Natural killer cell (primary cell): Measurements from ENCODE around the gene CDK14. TPM values are rescaled to one million over a fixed set of nuclear protein-coding genes. Genes with fewer than 3 reads are reported as not detected.

Source experiments
- ATAC-seq, 3 donors: fragments of 150-1000 bp in 2 of 3; fragments of 200-7000 bp in 1 of 3; cut with Tn5 transposase; 1 replicate in 1 of 3; 2 replicates in 2 of 3; pipeline ENCODE4 v1.10.0; 2021; ENCODE audit warnings: mild to moderate bottlenecking in 2 of 3, moderate library complexity in 2 of 3
- DNase-seq, 2 donors: peaks; one replicate each; pipeline versions ENCODE4 v3.0.0 to v3.0.0-alpha.2; 2013 to 2021; ENCODE audit warnings: mixed read lengths in 1 of 2
- H3K27ac ChIP-seq: one replicate; pipeline ENCODE4 v1.5.1; 2013; ENCODE audit warnings: mild to moderate bottlenecking, low read length
- H3K27me3 ChIP-seq: one replicate; pipeline ENCODE4 v1.6.1; 2013; ENCODE audit warnings: low read length; ENCODE audit not compliant: control insufficient read depth, insufficient read depth
- H3K36me3 ChIP-seq: one replicate; pipeline ENCODE4 v1.6.1; 2013; ENCODE audit warnings: low read length; ENCODE audit not compliant: control insufficient read depth, insufficient read depth
- H3K4me1 ChIP-seq: one replicate; pipeline ENCODE4 v1.6.1; 2013; ENCODE audit warnings: low read length; ENCODE audit not compliant: control insufficient read depth, insufficient read depth
- H3K4me3 ChIP-seq: one replicate; pipeline ENCODE4 v1.5.1; 2013; ENCODE audit warnings: low read length
- H3K9me3 ChIP-seq: one replicate; pipeline ENCODE4 v1.6.1; 2013; ENCODE audit warnings: low read length; ENCODE audit not compliant: control insufficient read depth, insufficient read depth
- H3K27ac Mint-ChIP-seq, 2 donors: one replicate each; pipeline ENCODE4 v1.8.0; 2022; ENCODE audit warnings: mild to moderate bottlenecking in 2 of 2, mixed read lengths in 2 of 2, moderate library complexity in 1 of 2
- H3K27me3 Mint-ChIP-seq, 2 donors: one replicate each; pipeline ENCODE4 v1.8.0; 2022; ENCODE audit warnings: low read depth in 2 of 2, mixed read lengths in 2 of 2
- H3K36me3 Mint-ChIP-seq: one replicate; pipeline ENCODE4 v1.8.0; 2022; ENCODE audit warnings: mixed read lengths
- H3K4me1 Mint-ChIP-seq, 2 donors: one replicate each; pipeline ENCODE4 v1.8.0; 2022; ENCODE audit warnings: mixed read lengths in 2 of 2
- H3K4me3 Mint-ChIP-seq: one replicate; pipeline ENCODE4 v1.8.0; 2022; ENCODE audit warnings: mild to moderate bottlenecking, moderate library complexity, mixed read lengths
- H3K9me3 Mint-ChIP-seq, 2 donors: one replicate each; pipeline ENCODE4 v1.8.0; 2022; ENCODE audit warnings: mixed read lengths in 2 of 2
- CTCF ChIP-seq: fragments of 200-600 bp; IDR thresholded peaks from one replicate; pipeline ENCODE4 v1.8.0; 2022; ENCODE audit warnings: antibody characterized with exemption
- WGBS: methylation state at CpG from one replicate; pipeline ENCODE4 v1.1.7; 2013; ENCODE audit warnings: missing lambda C conversion rate; ENCODE audit not compliant: insufficient coverage; 5-methylcytosine and 5-hydroxymethylcytosine counted together
- intact Hi-C: fragments of 100-400 bp; cut with micrococcal nuclease; formaldehyde crosslinking; loops from one replicate; pipeline ENCODE4 v1.14.2; 2022
- total RNA-seq, 4 donors: library from RNA; stranded (reverse); fragments of 120-200 nt in 1 of 4; gene quantifications; one replicate each; pipeline versions ENCODE4 v1.2.3 to v1.2.4, GENCODE V29; 2013 to 2022

CDK14 gene
- total RNA-seq, 3 donors from 2014 or later (not counting 1 experiment from before 2014, with no cell fraction given) = 1.2 to 12.5 (median 1.9) TPM

GRCh38 chr7:91020636-91021385, 424.7 kb downstream of the CDK14 start:
- Mint-ChIP-seq H3K4me1 (no peaks in the 10 kb centered on the region), H3K4me3 (no peak overlapping the region), H3K27ac (no peak overlapping the region), H3K9me3 (peaks cover 4 to 5% of the 10 kb centered on the region in 2 donors), H3K27me3 (no peaks in the 10 kb centered on the region), H3K36me3 (no peaks in the 10 kb centered on the region)
- Histone ChIP-seq H3K9me3 (no peaks in the 10 kb centered on the region), H3K27me3 (no peaks in the 10 kb centered on the region), H3K4me1 (no peaks in the 10 kb centered on the region), H3K4me3 (no peak overlapping the region), H3K27ac (no peak overlapping the region), H3K36me3 (no peaks in the 10 kb centered on the region)
- intact Hi-C loops = no loop called here
- no peak for TF ChIP-seq CTCF
- 91% methylated on average over 3 of the region's 3 CpGs for whole genome bisulfite sequencing
- DNase-seq (no peak), ATAC-seq (no peak)

GRCh38 chr7:91021956-91022355, 425.8 kb downstream of the CDK14 start:
- WGBS = 92% methylated on average over 1 of the region's 1 CpG

DNA sequence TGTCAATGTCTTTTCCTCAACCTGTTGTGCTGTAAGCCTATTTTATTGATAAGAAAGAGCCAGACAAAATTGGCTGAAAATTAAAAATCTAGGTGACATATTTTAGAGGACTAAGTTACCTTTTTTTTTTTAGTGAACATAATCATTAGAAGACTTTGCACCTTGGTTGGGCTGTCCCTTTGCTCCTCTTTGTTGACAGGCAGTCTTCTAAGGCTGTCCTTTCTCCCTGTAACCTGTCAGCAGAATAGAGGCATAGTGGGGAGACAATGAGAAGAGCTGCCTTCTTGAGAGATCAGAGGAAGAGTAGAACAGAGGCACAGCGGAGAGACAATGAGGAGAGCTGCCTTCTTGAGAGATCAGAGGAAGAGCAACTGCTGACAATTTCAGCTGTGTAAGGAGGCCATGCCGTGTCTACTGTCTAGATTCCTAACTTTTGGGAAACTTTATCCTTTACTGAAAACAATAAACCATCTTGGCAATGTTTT, 429.8 kb downstream of the CDK14 start:
- intact Hi-C loops = no loop called here
- Histone ChIP-seq H3K27ac (no peak overlapping the region), H3K36me3 (no peaks in the 10 kb centered on the region), H3K4me1 (no peaks in the 10 kb centered on the region), H3K9me3 (no peaks in the 10 kb centered on the region), H3K4me3 (no peak overlapping the region), H3K27me3 (no peaks in the 10 kb centered on the region)
- Mint-ChIP-seq H3K4me1 (no peaks in the 10 kb centered on the region), H3K9me3 (no peaks in the 10 kb centered on the region), H3K27ac (no peak overlapping the region), H3K36me3 (no peaks in the 10 kb centered on the region), H3K4me3 (no peak overlapping the region), H3K27me3 (no peaks in the 10 kb centered on the region)
- TF ChIP-seq CTCF = no peak
- ATAC-seq (no peak), DNase-seq (no peak)
- 100% methylated on average over 1 of the region's 2 CpGs for WGBS

More at GRCh38 chr7:91021956-91022355, 425.8 kb downstream of the CDK14 start:
- ATAC-seq = no peak
- Mint-ChIP-seq H3K4me1 (no peaks in the 10 kb centered on the region), H3K36me3 (no peaks in the 10 kb centered on the region), H3K27ac (no peak overlapping the region), H3K27me3 (no peaks in the 10 kb centered on the region), H3K9me3 (peaks cover 2 to 3% of the 10 kb centered on the region in 2 donors), H3K4me3 (no peak overlapping the region)
- intact Hi-C loops = no loop called here
- DNase-seq = no peak
- no peak overlapping the region for H3K4me3 ChIP-seq
- no peak overlapping the region for H3K27ac ChIP-seq
- TF ChIP-seq CTCF = no peak
- no peaks in the 10 kb centered on the region for H3K36me3 ChIP-seq
- no peaks in the 10 kb centered on the region for H3K9me3 ChIP-seq
- H3K4me1 ChIP-seq = no peaks in the 10 kb centered on the region
- H3K27me3 ChIP-seq = no peaks in the 10 kb centered on the region

- no peaks in the 10 kb centered on the region for H3K27me3 Mint-ChIP-seq
- H3K36me3 ChIP-seq = no peaks in the 10 kb centered on the region
- TF ChIP-seq CTCF = no peak
- no peak overlapping the region for H3K27ac Mint-ChIP-seq
- no peaks in the 10 kb centered on the region for H3K4me1 Mint-ChIP-seq
- no peaks in the 10 kb centered on the region for H3K9me3 ChIP-seq
- H3K36me3 Mint-ChIP-seq = no peaks in the 10 kb centered on the region
- H3K4me1 ChIP-seq = no peaks in the 10 kb centered on the region
- H3K4me3 ChIP-seq = no peak overlapping the region
- no peak overlapping the region for H3K4me3 Mint-ChIP-seq
- DNase-seq (no peak), ATAC-seq (no peak)
- no peaks in the 10 kb centered on the region for H3K27me3 ChIP-seq
- intact Hi-C loops = no loop called here
- no peaks in the 10 kb centered on the region for H3K9me3 Mint-ChIP-seq
- no peak overlapping the region for H3K27ac ChIP-seq
Observed at GRCh38 chr7:91029688-91030087, 433.6 kb downstream of the CDK14 start.
